IPS-18c (cell line): ENCODE data around the gene BIN2.
"Not testable (repeated sequence)": the region's sequence is repeated elsewhere in the genome, so short reads cannot be mapped to it uniquely, and the experiment has no call there.

Experiments
- H3K4me3 ChIP-seq: 2 replicates; pipeline ENCODE4 v1.7.0; 2013; ENCODE audit warnings: low read depth, mild to moderate bottlenecking, low read length, moderate library complexity; ENCODE audit not compliant: insufficient read depth
- H3K9me3 ChIP-seq: one replicate; pipeline ENCODE4 v1.6.1; 2013; ENCODE audit warnings: mild to moderate bottlenecking, low read length, moderate library complexity; ENCODE audit not compliant: control insufficient read depth, insufficient read depth

The BIN2 gene

DNA sequence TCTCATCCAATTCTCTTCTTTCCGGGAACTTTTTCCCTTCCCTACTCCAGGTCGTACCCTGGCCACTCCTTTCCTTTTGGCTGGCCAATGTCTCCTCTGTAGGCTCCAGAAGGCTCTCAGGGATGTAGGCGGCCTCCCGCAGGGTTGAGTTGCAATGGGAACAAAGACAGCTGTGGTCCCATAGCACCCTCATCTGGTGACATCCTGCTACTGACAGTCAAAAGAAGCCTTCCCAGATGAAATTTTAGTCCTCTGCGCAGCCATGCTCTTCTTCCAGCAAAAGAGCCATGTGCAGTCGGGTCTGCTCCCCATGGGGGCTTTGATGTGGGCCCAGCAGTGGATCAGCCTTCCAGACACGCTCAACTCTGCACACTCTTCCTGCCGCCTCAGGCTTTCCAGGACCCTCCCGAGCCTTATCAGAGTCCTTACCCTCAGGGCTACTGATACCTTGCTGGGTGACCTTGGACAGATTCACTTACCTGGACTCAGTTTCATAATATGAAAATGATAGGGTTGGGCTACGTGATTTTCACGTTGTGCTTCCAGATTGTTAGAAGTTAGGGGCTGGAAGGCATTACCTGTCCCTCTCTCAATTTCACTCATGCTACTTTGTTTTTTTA lies 28.0 kb upstream of the BIN2 start:
- Histone ChIP-seq H3K4me3 (no peak overlapping the region), H3K9me3 (peaks cover 2% of the 10 kb centered on the region)

GRCh38 chr12:51349026-51349425 lies 25.1 kb upstream of the BIN2 start:
- no peak overlapping the region for H3K4me3 ChIP-seq

DNA sequence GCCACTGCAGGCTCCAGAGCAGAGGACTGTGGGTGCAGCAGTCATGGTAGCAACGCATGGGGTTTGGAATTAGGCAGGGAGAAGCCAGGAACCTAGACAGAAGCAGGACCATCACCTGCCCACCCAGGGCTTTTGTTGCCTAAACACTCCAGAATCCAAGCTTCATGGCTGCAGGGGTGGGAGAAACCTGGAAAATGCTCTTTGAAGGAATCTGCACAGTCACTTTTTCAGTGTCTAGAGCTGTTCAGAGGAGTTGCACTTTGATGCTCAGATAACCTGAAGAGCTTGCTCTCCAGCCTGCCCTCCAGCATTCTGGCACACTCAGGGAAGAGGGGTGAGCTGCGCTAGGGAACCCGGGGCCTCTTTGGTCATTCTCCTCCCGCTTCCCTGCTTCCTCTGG lies 24.1 kb upstream of the BIN2 start:
- Histone ChIP-seq H3K4me3 (no peak overlapping the region), H3K9me3 (no peaks in the 10 kb centered on the region)

More at GRCh38 chr12:51349026-51349425, 25.1 kb upstream of the BIN2 start:
- H3K9me3 ChIP-seq = no peaks in the 10 kb centered on the region

DNA sequence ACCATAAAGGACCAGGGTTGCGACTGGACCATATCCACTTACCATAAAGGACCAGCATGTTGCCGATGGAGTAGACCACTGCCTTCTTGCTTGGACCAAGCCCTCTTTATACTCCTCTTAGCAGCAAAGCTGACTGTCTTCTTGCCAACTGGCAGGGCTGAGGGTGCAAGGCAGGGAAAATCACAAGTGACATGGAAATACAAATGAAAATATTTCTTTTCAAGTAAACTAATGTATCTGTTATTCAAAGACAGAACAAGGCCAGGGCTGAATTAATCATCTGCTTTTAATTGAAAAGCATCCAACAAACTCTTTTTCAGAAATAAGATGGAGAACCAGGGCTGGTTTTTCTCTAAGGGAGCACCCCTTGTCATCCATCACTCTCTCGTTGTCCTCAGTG lies 22.6 kb upstream of the BIN2 start, which contains the start of gene CELA1:
Gene CELA1, minus strand, starts transcription at position 99 of the 400 bp plus-strand sequence. Its CDS starts 41 bp downstream, at position 58.
- Histone ChIP-seq H3K4me3 (no peak within 1 kb of the TSS), H3K9me3 (no peaks in the 10 kb centered on the region)

- no peak overlapping the region for H3K4me3 ChIP-seq
- H3K9me3 ChIP-seq = no peaks in the 10 kb centered on the region
Measured at GRCh38 chr12:51345681-51346080, 21.7 kb upstream of the BIN2 start.

DNA sequence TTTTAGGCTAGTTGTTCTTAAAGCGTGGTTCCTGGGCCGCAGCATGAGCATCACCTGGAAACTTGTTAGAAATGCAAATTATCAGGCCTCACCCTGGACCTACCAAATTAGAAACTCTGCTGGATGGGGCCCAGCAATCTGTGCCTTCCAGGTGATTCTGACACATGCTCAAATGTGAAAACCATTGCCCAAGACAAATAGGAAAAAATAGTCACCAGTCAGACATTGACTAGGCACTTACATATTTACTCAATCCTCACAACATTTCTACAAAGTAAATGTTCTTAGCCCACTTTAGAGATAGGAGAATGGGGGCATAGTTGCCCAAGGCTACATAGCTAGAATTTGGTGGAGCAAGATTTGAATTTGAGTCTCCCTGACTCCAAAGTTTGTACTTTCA lies 19.2 kb upstream of the BIN2 start:
- Histone ChIP-seq H3K4me3 (no peak overlapping the region), H3K9me3 (no peaks in the 10 kb centered on the region)

DNA sequence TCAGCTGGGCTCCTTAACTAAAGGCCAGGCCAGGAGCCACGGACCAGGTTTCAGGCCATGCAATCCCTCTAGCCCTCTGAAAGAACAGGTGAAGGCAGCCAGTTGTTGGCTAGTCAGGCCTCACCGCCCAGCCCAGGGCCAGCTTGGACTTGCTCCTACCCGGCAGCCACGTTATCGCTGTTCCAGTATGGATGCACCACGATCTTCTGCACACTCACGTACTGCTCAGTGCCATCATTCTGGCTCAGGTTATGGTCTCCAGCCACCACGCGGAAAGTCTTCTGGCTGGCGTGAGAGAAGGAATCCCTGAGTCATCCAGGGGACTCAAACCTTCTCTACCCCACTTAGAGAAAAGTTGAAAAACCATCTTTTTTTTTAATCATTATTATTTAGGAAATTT lies 18.4 kb upstream of the BIN2 start:
- H3K9me3 ChIP-seq = no peaks in the 10 kb centered on the region
- no peak overlapping the region for H3K4me3 ChIP-seq

DNA sequence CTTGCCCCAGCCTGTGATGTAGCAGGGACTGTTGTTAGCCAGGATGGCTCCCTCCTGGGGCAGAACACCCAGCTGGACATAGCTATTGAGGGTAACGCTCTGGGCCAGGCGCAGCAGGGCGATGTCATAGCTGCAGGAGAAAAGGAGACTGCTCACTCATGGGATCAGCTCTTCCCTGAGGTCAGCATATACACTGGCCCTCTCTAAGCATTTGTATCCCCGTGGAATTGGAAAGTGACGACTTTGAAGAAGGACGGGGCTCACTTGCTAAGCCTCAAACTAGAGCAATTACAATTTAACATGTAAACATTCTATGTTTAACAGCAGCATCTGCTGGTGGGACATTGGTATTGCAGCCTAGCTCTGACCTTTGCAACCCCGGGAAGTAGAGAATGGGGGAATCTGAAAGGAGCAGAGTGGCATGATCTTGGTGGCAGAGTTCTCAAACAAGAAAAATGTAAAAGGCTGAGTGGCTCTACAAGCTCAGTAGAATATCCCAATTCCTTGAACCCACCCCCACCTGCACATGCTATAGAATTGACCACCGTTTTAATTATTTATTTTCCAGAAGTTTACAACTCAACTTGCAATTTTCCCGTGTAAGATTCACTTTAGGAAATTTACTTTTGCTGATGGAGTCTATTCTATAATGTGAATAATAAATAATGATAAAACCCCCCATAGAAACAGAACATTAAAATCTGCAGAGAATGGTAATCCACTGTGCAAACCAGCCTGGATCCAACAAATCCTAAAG lies 17.5 kb upstream of the BIN2 start:
- H3K9me3 ChIP-seq = no peaks in the 10 kb centered on the region
- H3K4me3 ChIP-seq = no peak overlapping the region

- H3K4me3 ChIP-seq = no peak overlapping the region
- no peaks in the 10 kb centered on the region for H3K9me3 ChIP-seq
Measured at GRCh38 chr12:51339750-51340149, 15.8 kb upstream of the BIN2 start.

- not testable (repeated sequence) for H3K4me3 ChIP-seq, H3K9me3 ChIP-seq
Measured at GRCh38 chr12:51337336-51337735, 13.4 kb upstream of the BIN2 start.

GRCh38 chr12:51335931-51336330 lies 12.0 kb upstream of the BIN2 start:
- Histone ChIP-seq H3K9me3 (no peaks in the 10 kb centered on the region), H3K4me3 (no peak overlapping the region)

DNA sequence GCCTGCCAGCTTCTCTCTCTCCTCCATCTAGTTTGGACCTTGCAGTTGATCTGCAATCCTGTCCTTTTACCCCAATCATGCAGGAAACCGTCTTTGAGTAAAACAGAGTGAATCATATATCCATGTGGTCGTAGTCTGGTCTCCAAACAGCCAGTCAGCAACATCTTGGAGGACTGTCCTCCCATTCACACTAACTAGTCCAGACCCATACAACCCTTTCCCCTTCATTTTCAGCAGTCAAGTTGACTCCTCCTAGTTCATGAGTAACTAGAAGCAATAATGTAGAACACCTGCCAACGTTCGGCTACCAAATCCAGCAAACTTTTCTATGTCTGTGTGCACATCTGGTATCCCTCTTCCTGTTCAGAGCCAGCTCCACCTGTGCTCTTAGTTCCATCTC lies 10.8 kb upstream of the BIN2 start:
- H3K9me3 ChIP-seq = no peaks in the 10 kb centered on the region
- H3K4me3 ChIP-seq = no peak overlapping the region

GRCh38 chr12:51333536-51333935 lies 9.6 kb upstream of the BIN2 start:
- Histone ChIP-seq H3K9me3 (no peaks in the 10 kb centered on the region), H3K4me3 (no peak overlapping the region)

DNA sequence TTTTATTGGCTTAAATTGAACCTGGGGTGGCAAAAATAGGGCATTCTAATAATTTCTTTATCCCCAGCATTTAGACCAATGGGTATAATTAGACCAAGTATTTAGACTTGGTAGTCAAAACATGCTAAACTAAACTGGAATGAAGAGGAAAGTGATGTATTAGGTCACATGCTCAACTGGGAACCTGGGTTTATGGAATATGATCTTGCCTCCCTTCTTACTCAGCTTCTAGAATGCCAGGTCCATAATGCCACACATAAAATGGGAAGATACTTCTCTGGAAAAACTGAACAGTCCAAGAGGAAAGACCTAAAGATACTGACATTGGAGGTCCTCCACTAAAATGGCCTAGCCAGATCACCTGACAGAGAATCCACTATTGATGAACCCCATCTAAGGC lies 6.2 kb upstream of the BIN2 start:
- H3K9me3 ChIP-seq = no peaks in the 10 kb centered on the region
- no peak overlapping the region for H3K4me3 ChIP-seq

GRCh38 chr12:51329742-51330141 lies 5.8 kb upstream of the BIN2 start:
- Histone ChIP-seq H3K9me3 (no peaks in the 10 kb centered on the region), H3K4me3 (no peak overlapping the region)

- H3K4me3 ChIP-seq = no peak overlapping the region
Measured at GRCh38 chr12:51328587-51328986, 4.6 kb upstream of the BIN2 start.

GRCh38 chr12:51326698-51327439 lies 2.9 kb upstream of the BIN2 start:
- Histone ChIP-seq H3K9me3 (no peaks in the 10 kb centered on the region), H3K4me3 (no peak overlapping the region)

More at GRCh38 chr12:51328587-51328986, 4.6 kb upstream of the BIN2 start:
- no peaks in the 10 kb centered on the region for H3K9me3 ChIP-seq

GRCh38 chr12:51324953-51325352 lies 979 bp upstream of the BIN2 start:
- no peak overlapping the region for H3K4me3 ChIP-seq
- no peaks in the 10 kb centered on the region for H3K9me3 ChIP-seq
